SK-N-MC (cell line): Measurements from ENCODE around the gene CRACR2B.
A peak's percentile ranks its signal among the peaks of the same experiment; 100 is the strongest.

ENCODE experiments used
- DNase-seq: peaks from one replicate; pipeline ENCODE4 v3.0.0-alpha.2; 2011; ENCODE audit warnings: low read depth, low spot score
- H3K27ac ChIP-seq: fragments of 200-600 bp; sonication (generic); 2 replicates; pipeline ENCODE4 v1.5.1; 2016; ENCODE audit warnings: mixed run types
- H3K36me3 ChIP-seq: fragments of 200-600 bp; sonication (generic); 2 replicates; pipeline ENCODE4 v1.6.1; 2017; ENCODE audit warnings: antibody characterized with exemption, low read length, mixed read lengths; ENCODE audit not compliant: insufficient read depth
- H3K4me3 ChIP-seq: fragments of 200-600 bp; sonication (generic); 2 replicates; pipeline ENCODE4 v1.5.1; 2016
- H3K9ac ChIP-seq: fragments of 200-600 bp; sonication (generic); 2 replicates; pipeline ENCODE4 v1.8.0; 2017; ENCODE audit warnings: mixed run types, mixed read lengths; ENCODE audit not compliant: insufficient read length
- H3K9me3 ChIP-seq: fragments of 200-600 bp; sonication (generic); 2 replicates; pipeline ENCODE4 v1.6.1; 2017; ENCODE audit warnings: low read depth, mild to moderate bottlenecking, antibody characterized with exemption, low read length, moderate library complexity, mixed read lengths
- EZH2 ChIP-seq: fragments of 200-600 bp; sonication (generic); IDR thresholded peaks from one replicate; pipeline ENCODE4 v1.6.1; 2017; ENCODE audit warnings: antibody characterized with exemption
- FOXP2 ChIP-seq: optimal IDR thresholded peaks from 2 replicates; pipeline ENCODE3; 2011; ENCODE audit warnings: mild to moderate bottlenecking, moderate library complexity; ENCODE audit not compliant: insufficient read depth; ENCODE audit errors: extremely low read length, control extremely low read depth
- POLR2AphosphoS5 ChIP-seq: IDR thresholded peaks from 2 replicates; pipeline ENCODE4 v1.6.1; 2012; ENCODE audit warnings: mild to moderate bottlenecking, low read depth, low read length, borderline replicate concordance

The CRACR2B gene

DNA sequence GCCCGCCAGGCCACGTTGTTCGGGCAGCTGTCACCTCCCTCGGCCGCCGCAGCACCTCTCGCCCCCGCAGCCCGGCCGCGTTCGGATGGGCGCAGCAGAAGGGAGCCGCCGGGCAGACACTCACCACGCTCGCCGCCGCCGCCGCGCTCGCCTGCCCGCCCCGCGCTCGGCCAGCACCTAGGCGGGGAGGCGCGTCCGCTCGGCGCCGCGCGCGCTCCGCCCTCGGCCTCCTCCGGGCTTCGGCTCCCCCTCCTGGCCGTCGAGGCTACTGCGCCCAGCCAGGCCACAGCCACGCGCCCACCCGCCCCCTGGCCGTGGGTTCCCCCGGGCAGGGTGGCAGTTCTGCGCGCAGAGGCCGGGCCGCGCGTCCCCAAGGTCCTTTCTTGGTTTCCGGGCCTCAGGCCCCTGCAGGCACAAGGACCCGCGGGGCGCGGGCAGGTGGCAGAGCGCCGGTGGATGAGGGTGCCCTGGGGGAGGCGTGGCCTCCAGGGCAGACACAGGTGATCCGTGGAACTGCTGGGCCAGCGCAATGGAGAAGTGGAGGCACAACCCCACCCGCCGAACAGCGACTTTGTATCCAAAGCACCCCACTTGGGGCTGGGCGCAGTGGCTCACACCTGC lies 29.5 kb upstream of the CRACR2B start, which contains the start of gene SLC25A22:
Gene SLC25A22, minus strand, starts transcription at position 189 of the 621 bp plus-strand sequence. CDS start 3,275 bp downstream, outside the sequence.
- Histone ChIP-seq H3K4me3 (peak within 1 kb of the TSS; percentile 94), H3K36me3 (no peaks in the 10 kb centered on the region; the same call in 1 of the 2 replicates), H3K27ac (peak within 1 kb of the TSS; percentile 89), H3K9ac (peak within 1 kb of the TSS; percentile 74), H3K9me3 (no peaks in the 10 kb centered on the region)
- DNase-seq: no peak
- TF ChIP-seq FOXP2: no peak

DNA sequence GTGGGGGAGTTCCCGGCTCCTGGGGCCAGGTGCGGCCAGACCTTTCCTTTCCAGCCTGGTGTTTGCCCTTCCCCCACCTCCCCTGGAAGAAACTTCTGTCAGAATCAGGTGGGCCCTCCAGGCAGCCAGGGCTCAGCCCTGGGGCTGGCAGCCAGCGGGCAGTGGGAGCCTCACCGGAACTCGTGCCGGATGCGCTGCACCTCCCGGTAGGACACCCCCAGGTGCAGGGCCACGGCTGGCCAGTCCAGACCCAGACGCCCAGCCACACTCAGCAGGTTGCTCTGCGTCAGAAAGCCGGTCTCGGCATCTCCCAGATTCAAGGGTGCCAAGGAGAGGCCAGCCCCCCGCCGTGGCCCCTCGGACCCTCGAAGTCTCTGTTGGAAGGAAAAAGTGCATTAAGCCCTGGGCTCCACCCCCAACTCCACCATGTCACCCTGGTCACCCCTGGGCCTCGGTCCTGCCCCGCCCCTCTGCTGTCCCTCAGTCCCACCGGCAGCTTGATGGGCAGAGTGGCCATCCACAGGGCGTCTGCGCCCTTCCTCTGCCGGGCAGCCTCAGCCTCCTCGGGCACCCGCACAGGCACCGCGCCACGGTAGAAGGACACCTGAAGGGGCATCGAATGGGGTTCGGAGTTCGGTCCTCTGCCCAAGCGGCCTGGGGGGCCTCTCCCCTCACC lies 27.9 kb upstream of the CRACR2B start:
- H3K36me3 ChIP-seq: no peaks in the 10 kb centered on the region; the same call in 1 of the 2 replicates

DNA sequence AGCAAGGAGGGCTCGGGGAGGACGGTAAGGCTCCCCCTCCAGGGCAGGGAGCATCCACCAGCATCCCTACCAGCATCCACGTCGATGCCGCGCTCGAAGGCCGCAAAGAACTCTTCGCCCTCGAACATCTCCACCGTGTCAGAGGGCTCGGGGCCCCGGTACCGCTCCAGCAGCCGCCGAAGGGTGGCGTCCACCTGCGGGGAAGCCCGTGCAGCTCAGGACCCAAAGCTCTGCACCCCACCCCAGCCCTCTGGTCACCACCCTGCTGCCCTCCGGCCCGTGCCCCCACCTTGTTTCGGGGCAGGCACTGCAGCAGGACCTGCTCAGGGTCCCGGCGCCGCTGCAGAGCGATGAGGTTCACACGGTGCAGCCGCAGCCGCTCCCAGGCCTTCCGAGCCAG lies 27.2 kb upstream of the CRACR2B start:
- Histone ChIP-seq H3K9me3 (no peaks in the 10 kb centered on the region), H3K4me3 (no peak overlapping the region), H3K36me3 (no peaks in the 10 kb centered on the region; the same call in 1 of the 2 replicates), H3K9ac (no peak overlapping the region), H3K27ac (no peak overlapping the region)
- no peak for TF ChIP-seq POLR2AphosphoS5
- no peak for TF ChIP-seq FOXP2
- no peak for TF ChIP-seq EZH2
- no peak for DNase-seq

More for the DNA sequence above, 27.9 kb upstream of the CRACR2B start:
- TF ChIP-seq FOXP2: no peak
- no peak for TF ChIP-seq EZH2
- TF ChIP-seq POLR2AphosphoS5: no peak
- no peak for DNase-seq
- no peak overlapping the region for H3K9ac ChIP-seq
- H3K27ac ChIP-seq: no peak overlapping the region
- H3K9me3 ChIP-seq: no peaks in the 10 kb centered on the region
- H3K4me3 ChIP-seq: no peak overlapping the region

DNA sequence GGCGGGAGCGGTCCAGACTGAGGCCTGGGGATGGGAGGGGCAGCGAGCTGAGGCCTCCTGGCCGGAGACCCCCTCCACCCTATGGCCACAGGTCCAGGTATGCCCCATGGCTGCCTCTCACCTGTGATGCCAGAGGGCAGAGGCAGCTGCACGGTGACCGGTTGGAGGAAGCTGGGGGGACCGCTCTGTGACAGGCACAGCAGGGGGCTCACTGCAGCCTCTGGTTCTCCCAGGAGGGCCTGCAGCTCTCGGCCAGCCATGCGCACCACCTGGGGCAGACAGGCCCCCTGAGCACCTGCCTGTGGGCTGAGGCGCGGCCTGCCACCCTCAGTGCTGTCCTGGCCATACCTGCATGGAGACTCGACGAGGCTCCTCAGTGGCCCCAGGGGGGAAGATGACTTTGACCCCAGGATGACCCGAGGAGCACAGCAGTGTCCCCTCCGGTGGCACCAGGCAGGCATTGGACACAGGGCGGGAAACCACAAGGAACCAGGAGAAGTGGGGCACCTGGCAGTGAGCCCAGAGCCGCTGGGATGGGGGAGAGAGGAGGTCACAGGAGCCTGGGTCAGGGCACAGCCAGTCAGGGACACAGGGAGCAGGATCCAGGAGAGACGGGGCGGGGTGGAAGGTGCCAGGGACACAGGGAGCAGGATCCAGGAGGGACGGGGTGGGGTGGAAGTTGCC lies 26.5 kb upstream of the CRACR2B start:
- Histone ChIP-seq H3K27ac (no peak overlapping the region), H3K9me3 (no peaks in the 10 kb centered on the region), H3K4me3 (no peak overlapping the region), H3K36me3 (no peaks in the 10 kb centered on the region; the same call in 1 of the 2 replicates), H3K9ac (no peak overlapping the region)
- no peak for DNase-seq
- TF ChIP-seq FOXP2 (no peak), POLR2AphosphoS5 (no peak), EZH2 (no peak)

DNA sequence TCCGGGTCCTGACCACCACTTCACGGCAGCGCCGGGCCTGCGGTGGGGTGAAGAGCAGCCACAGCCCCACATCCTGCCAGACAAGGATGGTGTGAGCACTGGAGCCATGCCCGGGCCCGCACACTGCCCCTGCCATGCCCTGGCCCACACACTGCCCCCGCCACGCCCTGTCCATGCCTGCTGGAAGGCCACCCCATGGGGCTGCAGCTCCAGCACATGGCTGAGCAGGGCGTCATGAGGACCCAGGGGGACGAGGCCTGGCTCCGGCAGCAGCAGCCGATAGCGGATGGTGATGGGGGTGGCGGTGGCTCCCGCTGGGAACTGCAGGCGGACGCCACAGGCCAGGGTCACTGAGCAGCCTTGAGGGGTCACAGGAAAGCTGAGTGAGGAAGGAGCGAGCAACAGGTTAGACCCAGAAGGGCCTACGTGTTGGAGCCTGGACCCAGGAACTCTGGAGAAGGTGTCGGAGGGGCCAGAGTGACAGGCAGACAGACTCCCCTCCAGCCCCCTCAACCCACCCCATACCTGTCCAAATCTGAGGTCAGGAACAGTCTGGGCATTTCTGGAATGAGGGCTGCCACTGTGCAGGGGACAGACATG lies 25.6 kb upstream of the CRACR2B start:
- TF ChIP-seq EZH2 (no peak), POLR2AphosphoS5 (no peak), FOXP2 (no peak)
- no peaks in the 10 kb centered on the region for H3K9me3 ChIP-seq
- no peak for DNase-seq
- no peaks in the 10 kb centered on the region; the same call in 1 of the 2 replicates for H3K36me3 ChIP-seq
- no peak overlapping the region for H3K9ac ChIP-seq
- H3K27ac ChIP-seq: no peak overlapping the region
- no peak overlapping the region for H3K4me3 ChIP-seq

DNA sequence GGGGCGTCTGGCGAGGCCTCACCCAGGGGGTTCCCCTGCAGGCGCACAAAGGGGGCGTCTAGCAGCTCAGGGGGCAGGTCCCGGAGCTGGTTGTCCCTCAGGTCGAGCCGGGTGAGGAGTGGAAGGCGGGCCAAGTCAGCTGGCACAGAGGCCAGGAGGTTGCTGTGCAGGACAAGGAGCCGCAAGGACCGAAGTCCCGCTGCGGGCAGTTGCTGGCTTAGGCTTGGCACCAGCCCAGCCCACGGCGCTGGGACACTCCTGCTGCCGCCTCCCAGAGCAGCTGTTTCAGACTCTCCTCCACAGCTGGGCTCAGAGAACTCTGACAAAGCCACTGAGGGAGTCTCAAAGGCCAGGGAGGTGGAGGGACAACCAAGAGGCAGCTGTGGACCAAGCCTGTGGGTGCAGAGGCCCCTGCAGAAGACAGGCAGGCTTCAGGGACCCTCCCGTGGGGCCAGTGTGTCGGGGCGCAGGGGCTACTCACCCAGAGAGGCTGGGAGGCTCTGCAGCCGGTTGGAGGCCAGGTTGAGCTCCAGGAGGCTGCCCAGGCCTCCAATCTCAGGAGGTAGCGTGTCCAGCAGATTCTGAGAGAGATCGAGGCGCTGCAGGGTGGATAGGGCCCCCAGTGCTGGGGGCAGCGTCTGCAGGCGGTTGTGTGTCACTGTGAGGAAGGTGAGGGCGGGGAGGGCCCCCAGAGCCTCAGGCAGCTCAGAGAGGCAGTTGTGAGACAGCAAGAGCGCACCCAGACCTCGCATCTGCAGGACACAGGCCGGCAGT lies 24.8 kb upstream of the CRACR2B start:
- no peaks in the 10 kb centered on the region; the same call in 1 of the 2 replicates for H3K36me3 ChIP-seq
- no peak overlapping the region for H3K27ac ChIP-seq
- TF ChIP-seq POLR2AphosphoS5: no peak
- no peak for TF ChIP-seq EZH2
- DNase-seq: no peak
- no peak overlapping the region; the same call in 1 of the 2 replicates for H3K4me3 ChIP-seq
- H3K9me3 ChIP-seq: no peaks in the 10 kb centered on the region
- H3K9ac ChIP-seq: no peak overlapping the region

DNA sequence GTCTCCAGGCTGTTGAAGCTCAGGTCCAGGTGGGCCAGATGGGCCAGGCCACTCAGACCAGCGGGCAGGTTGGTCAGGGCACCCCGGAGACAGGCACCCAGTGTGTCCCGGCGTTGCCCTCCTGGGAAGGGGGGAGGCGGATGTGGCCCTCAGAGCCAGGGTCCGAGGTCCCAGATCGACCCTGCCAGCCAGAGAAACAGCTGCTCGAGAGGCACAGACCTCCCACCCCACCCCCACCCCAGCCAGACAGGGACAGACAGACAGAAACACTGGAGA lies 24.3 kb upstream of the CRACR2B start:
- Histone ChIP-seq H3K27ac (no peak overlapping the region), H3K36me3 (no peaks in the 10 kb centered on the region; the same call in 1 of the 2 replicates), H3K4me3 (peak overlapping the region; percentile 83), H3K9me3 (no peaks in the 10 kb centered on the region), H3K9ac (no peak overlapping the region)
- DNase-seq: no peak
- no peak for TF ChIP-seq EZH2
- no peak for TF ChIP-seq POLR2AphosphoS5
- no peak for TF ChIP-seq FOXP2
